ENCODE measurements around the gene ABCG2. TPM values are rescaled to one million over a fixed set of nuclear protein-coding genes. Genes with fewer than 3 reads are reported as not detected.

The ABCG2 gene
- polyA plus RNA-seq, 1 donor (not counting 4 experiments of a cell fraction or from before 2014, with no cell fraction given), result 5.3 TPM

GRCh38 chr4:88148560-88148959 is 9.9 kb downstream of the ABCG2 start:
- H3K9me3 ChIP-seq (ENCODE audit: control insufficient read depth, low read depth, low read length), result no peaks in the 10 kb centered on the region
- no peaks in the 10 kb centered on the region for H3K9me1 ChIP-seq (ENCODE audit: control insufficient read depth, extremely low read depth, insufficient read depth, low read length)
- dilution Hi-C loops (cut with MboI; ENCODE audit: extremely low pct_ligation_motif_present, low sequenced_read_pairs), result no loop called here
- DNase-seq (ENCODE audit: low read depth, low spot score) (no peak), FAIRE-seq (no peak)
- no peaks in the 10 kb centered on the region for H4K20me1 ChIP-seq (ENCODE audit: control insufficient read depth, extremely low read depth, insufficient read depth, low read length)
- H3K4me2 ChIP-seq (ENCODE audit: control insufficient read depth, extremely low read depth, insufficient read depth, low read depth, low read length), result peak overlapping the region; percentile 72
- no peaks in the 10 kb centered on the region for H3K79me2 ChIP-seq (ENCODE audit: control insufficient read depth, insufficient read depth, low read length)
- TF ChIP-seq CTCF (optimal IDR thresholded peaks at IDR 0.05 in 1 of 3, IDR thresholded peaks at IDR 0.05 in 1 of 3, conservative IDR thresholded peaks at IDR 0.05 in 1 of 3; ENCODE audit: extremely low read depth in 1 of 3, insufficient read depth in 2 of 3, low read length in 3 of 3), result no peak
- no peak for TF ChIP-seq EZH2 (IDR thresholded peaks at IDR 0.05; ENCODE audit: low read length)
- H3K4me3 ChIP-seq (ENCODE audit: control insufficient read depth in 2 of 3, extremely low read depth in 1 of 3, insufficient read depth in 2 of 3, low read depth in 1 of 3, low read length in 3 of 3), result no peak overlapping the region
- H3K9ac ChIP-seq (ENCODE audit: control insufficient read depth, extremely low read depth, insufficient read depth, low read length), result no peak overlapping the region
- peaks cover 34% of the 10 kb centered on the region for H3K4me1 ChIP-seq (ENCODE audit: control insufficient read depth, extremely low read depth, insufficient read depth, low read length)
- H2AFZ ChIP-seq (ENCODE audit: control insufficient read depth, low read length), result peak overlapping the region; percentile 86
- peak overlapping the region; percentile 59 for H3K27ac ChIP-seq (ENCODE audit: control insufficient read depth, insufficient read depth, low read length)
- no peaks in the 10 kb centered on the region for H3K27me3 ChIP-seq (ENCODE audit: control insufficient read depth, extremely low read depth, insufficient read depth, low read length)
- H3K36me3 ChIP-seq (ENCODE audit: control insufficient read depth in 2 of 2, extremely low read depth in 1 of 2, insufficient read depth in 2 of 2, low read length in 2 of 2), result no peaks in the 10 kb centered on the region

- peaks cover 41% of the 10 kb centered on the region for H3K4me1 ChIP-seq (ENCODE audit: control insufficient read depth, extremely low read depth, insufficient read depth, low read length)
- no peaks in the 10 kb centered on the region for H3K27me3 ChIP-seq (ENCODE audit: control insufficient read depth, extremely low read depth, insufficient read depth, low read length)
- no peaks in the 10 kb centered on the region for H3K79me2 ChIP-seq (ENCODE audit: control insufficient read depth, insufficient read depth, low read length)
- dilution Hi-C loops (cut with MboI; ENCODE audit: extremely low pct_ligation_motif_present, low sequenced_read_pairs), result no loop called here
- peak overlapping the region; percentile 72 for H3K4me2 ChIP-seq (ENCODE audit: control insufficient read depth, extremely low read depth, insufficient read depth, low read depth, low read length)
- TF ChIP-seq EZH2 (IDR thresholded peaks at IDR 0.05; ENCODE audit: low read length), result no peak
- TF ChIP-seq CTCF (optimal IDR thresholded peaks at IDR 0.05 in 1 of 3, IDR thresholded peaks at IDR 0.05 in 1 of 3, conservative IDR thresholded peaks at IDR 0.05 in 1 of 3; ENCODE audit: extremely low read depth in 1 of 3, insufficient read depth in 2 of 3, low read length in 3 of 3), result no peak
- no peaks in the 10 kb centered on the region for H3K9me3 ChIP-seq (ENCODE audit: control insufficient read depth, low read depth, low read length)
- H2AFZ ChIP-seq (ENCODE audit: control insufficient read depth, low read length), result peak overlapping the region; percentile 86
- DNase-seq (ENCODE audit: low read depth, low spot score), result no peak
- peak; percentile 83 for FAIRE-seq
- H3K9ac ChIP-seq (ENCODE audit: control insufficient read depth, extremely low read depth, insufficient read depth, low read length), result no peak overlapping the region
- peak overlapping the region; percentile 59 for H3K27ac ChIP-seq (ENCODE audit: control insufficient read depth, insufficient read depth, low read length)
- H4K20me1 ChIP-seq (ENCODE audit: control insufficient read depth, extremely low read depth, insufficient read depth, low read length), result no peaks in the 10 kb centered on the region
- no peaks in the 10 kb centered on the region for H3K36me3 ChIP-seq (ENCODE audit: control insufficient read depth in 2 of 2, extremely low read depth in 1 of 2, insufficient read depth in 2 of 2, low read length in 2 of 2)
- peak overlapping the region in 2 of 3 experiments; percentile 1 to 7 for H3K4me3 ChIP-seq (ENCODE audit: control insufficient read depth in 2 of 3, extremely low read depth in 1 of 3, insufficient read depth in 2 of 3, low read depth in 1 of 3, low read length in 3 of 3)
- H3K9me1 ChIP-seq (ENCODE audit: control insufficient read depth, extremely low read depth, insufficient read depth, low read length), result no peaks in the 10 kb centered on the region
These were observed 10.6 kb downstream of the ABCG2 start for GRCh38 chr4:88147799-88148217.

All from keratinocyte (primary cell).